Measurements from ENCODE around the gene BPIFB6. TPM values are rescaled to one million over a fixed set of nuclear protein-coding genes. Genes with fewer than 3 reads are reported as not detected.

Gene BPIFB6
- total RNA-seq, 1 experiment from 2014 or later = not detected

- no peak for ATAC-seq
These were observed 8.6 kb upstream of the BPIFB6 start for GRCh38 chr20:33022694-33023438.

GRCh38 chr20:33023439-33024242, 7.8 kb upstream of the BPIFB6 start:
- H3K4me1 ChIP-seq (ENCODE audit: insufficient read depth, low read length) = no peaks in the 10 kb centered on the region
- no peak overlapping the region for H3K4me3 ChIP-seq (ENCODE audit: low read length)
- H2AFZ ChIP-seq (ENCODE audit: low read length) = no peak overlapping the region
- H3K79me2 ChIP-seq (ENCODE audit: low read length) = no peaks in the 10 kb centered on the region
- no peaks in the 10 kb centered on the region for H3K36me3 ChIP-seq (ENCODE audit: low read depth, low read length)
- no peaks in the 10 kb centered on the region for H3K9me2 ChIP-seq (replicated peaks; ENCODE audit: low read length)
- H3K9me3 ChIP-seq (ENCODE audit: low read length) = no peaks in the 10 kb centered on the region
- no TSS peak for BruUV-seq (replicated peaks)
- ATAC-seq (no peak), DNase-seq (no peak)
- no peak overlapping the region for H3K9ac ChIP-seq (ENCODE audit: low read length)
- H3K27me3 ChIP-seq (ENCODE audit: low read length) = peaks cover 8% of the 10 kb centered on the region; the same call in 1 of the 2 replicates
- TF ChIP-seq EZH2 (IDR thresholded peaks at IDR 0.05; ENCODE audit: low read length, unreplicated experiment) (no peak), CTCF (conservative IDR thresholded peaks at IDR 0.05; ENCODE audit: low read depth, low read length) (no peak), EZH2phosphoT487 (IDR thresholded peaks at IDR 0.05; ENCODE audit: borderline replicate concordance, low read length) (no peak)
- H3F3A ChIP-seq (ENCODE audit: low read length, unreplicated experiment) = no peaks in the 10 kb centered on the region
- ChIA-PET CTCF (no interaction called here), POLR2A (ENCODE audit: unreplicated experiment) (no interaction called here)
- intact Hi-C loops (cut with micrococcal nuclease) = no loop called here
- no peak overlapping the region for H3K27ac ChIP-seq (ENCODE audit: low read length)
- H3K4me2 ChIP-seq (ENCODE audit: low read length) = no peak overlapping the region
- no peaks in the 10 kb centered on the region for H4K20me1 ChIP-seq (ENCODE audit: low read length)

More at GRCh38 chr20:33022694-33023438, 8.6 kb upstream of the BPIFB6 start:
- H3K36me3 ChIP-seq (ENCODE audit: low read depth, low read length) = no peaks in the 10 kb centered on the region
- H3K4me2 ChIP-seq (ENCODE audit: low read length) = no peak overlapping the region
- no peaks in the 10 kb centered on the region for H3K9me2 ChIP-seq (replicated peaks; ENCODE audit: low read length)
- intact Hi-C loops (cut with micrococcal nuclease) = no loop called here
- BruUV-seq (replicated peaks) = no TSS peak
- no peaks in the 10 kb centered on the region for H3F3A ChIP-seq (ENCODE audit: low read length, unreplicated experiment)
- no peak overlapping the region for H3K9ac ChIP-seq (ENCODE audit: low read length)
- ChIA-PET POLR2A (ENCODE audit: unreplicated experiment) (no interaction called here), CTCF (no interaction called here)
- H3K4me3 ChIP-seq (ENCODE audit: low read length) = no peak overlapping the region
- H3K4me1 ChIP-seq (ENCODE audit: insufficient read depth, low read length) = no peaks in the 10 kb centered on the region
- H3K27ac ChIP-seq (ENCODE audit: low read length) = no peak overlapping the region
- H3K27me3 ChIP-seq (ENCODE audit: low read length) = peaks cover 15% of the 10 kb centered on the region
- H2AFZ ChIP-seq (ENCODE audit: low read length) = no peak overlapping the region
- H3K9me3 ChIP-seq (ENCODE audit: low read length) = no peaks in the 10 kb centered on the region
- no peaks in the 10 kb centered on the region for H3K79me2 ChIP-seq (ENCODE audit: low read length)
- H4K20me1 ChIP-seq (ENCODE audit: low read length) = no peaks in the 10 kb centered on the region
- TF ChIP-seq EZH2phosphoT487 (IDR thresholded peaks at IDR 0.05; ENCODE audit: borderline replicate concordance, low read length) (no peak), CTCF (conservative IDR thresholded peaks at IDR 0.05; ENCODE audit: low read depth, low read length) (no peak), EZH2 (IDR thresholded peaks at IDR 0.05; ENCODE audit: low read length, unreplicated experiment) (no peak)
- no peak for DNase-seq

- DNase-seq (no peak), ATAC-seq (no peak)
- no peak overlapping the region for H2AFZ ChIP-seq (ENCODE audit: low read length)
- H3K4me1 ChIP-seq (ENCODE audit: insufficient read depth, low read length) = no peaks in the 10 kb centered on the region
- CTCF ChIA-PET = no interaction called here
- no peaks in the 10 kb centered on the region for H3K9me3 ChIP-seq (ENCODE audit: low read length)
- no TSS peak for BruUV-seq (replicated peaks)
- H3K4me2 ChIP-seq (ENCODE audit: low read length) = no peak overlapping the region
- no peaks in the 10 kb centered on the region for H3K36me3 ChIP-seq (ENCODE audit: low read depth, low read length)
- no peak overlapping the region for H3K4me3 ChIP-seq (ENCODE audit: low read length)
- no peaks in the 10 kb centered on the region for H4K20me1 ChIP-seq (ENCODE audit: low read length)
- intact Hi-C loops (cut with micrococcal nuclease) = no loop called here
- H3K9ac ChIP-seq (ENCODE audit: low read length) = no peak overlapping the region
- POLR2A ChIA-PET (ENCODE audit: unreplicated experiment) = no interaction called here
- TF ChIP-seq EZH2 (IDR thresholded peaks at IDR 0.05; ENCODE audit: low read length, unreplicated experiment) (no peak), CTCF (conservative IDR thresholded peaks at IDR 0.05; ENCODE audit: low read depth, low read length) (no peak), EZH2phosphoT487 (IDR thresholded peaks at IDR 0.05; ENCODE audit: borderline replicate concordance, low read length) (no peak)
- no peaks in the 10 kb centered on the region for H3F3A ChIP-seq (ENCODE audit: low read length, unreplicated experiment)
- H3K27me3 ChIP-seq (ENCODE audit: low read length) = peaks cover 12% of the 10 kb centered on the region; the same call in 1 of the 2 replicates
- no peak overlapping the region for H3K27ac ChIP-seq (ENCODE audit: low read length)
- no peaks in the 10 kb centered on the region for H3K79me2 ChIP-seq (ENCODE audit: low read length)
- no peaks in the 10 kb centered on the region for H3K9me2 ChIP-seq (replicated peaks; ENCODE audit: low read length)
These were observed 7.2 kb upstream of the BPIFB6 start for GRCh38 chr20:33024243-33024560.

Data from PC-3 (cell line).